Esophagus mucosa (tissue), 1 donor: ENCODE data around the gene PTPRT. TPM values are rescaled to one million over a fixed set of nuclear protein-coding genes. Genes with fewer than 3 reads are reported as not detected.

Experiments
- ATAC-seq: fragments of 200-7000 bp; cut with Tn5 transposase; one replicate; pipeline ENCODE4 v1.9.1; 2020
- total RNA-seq: library from RNA; stranded (reverse); gene quantifications from one replicate; pipeline ENCODE4 v1.2.4, GENCODE V29; 2023
- donor health status: DM: yes; HTN: yes; CAD: no.

The PTPRT gene
- total RNA-seq, 1 donor from 2014 or later: 0.08 TPM

DNA sequence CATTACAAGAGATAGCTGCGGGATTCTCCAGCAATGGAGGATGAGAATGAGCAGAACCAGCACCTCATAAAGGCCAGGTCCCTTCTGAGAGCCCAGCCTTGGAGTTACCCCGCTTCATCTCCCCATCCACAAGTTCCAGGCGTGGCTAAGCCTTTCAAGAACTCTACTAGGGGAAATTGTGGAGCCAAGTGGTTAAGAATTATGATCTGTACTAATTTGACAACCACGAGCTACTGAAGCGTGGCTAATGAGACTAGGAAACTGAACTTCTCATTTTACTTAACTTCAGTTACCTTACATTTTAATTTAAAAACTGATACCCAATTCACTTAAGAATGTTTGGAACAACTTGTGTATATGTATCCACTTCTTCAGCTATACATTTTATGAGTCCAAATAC is 401.0 kb downstream of the PTPRT start:
- no peak for ATAC-seq

DNA sequence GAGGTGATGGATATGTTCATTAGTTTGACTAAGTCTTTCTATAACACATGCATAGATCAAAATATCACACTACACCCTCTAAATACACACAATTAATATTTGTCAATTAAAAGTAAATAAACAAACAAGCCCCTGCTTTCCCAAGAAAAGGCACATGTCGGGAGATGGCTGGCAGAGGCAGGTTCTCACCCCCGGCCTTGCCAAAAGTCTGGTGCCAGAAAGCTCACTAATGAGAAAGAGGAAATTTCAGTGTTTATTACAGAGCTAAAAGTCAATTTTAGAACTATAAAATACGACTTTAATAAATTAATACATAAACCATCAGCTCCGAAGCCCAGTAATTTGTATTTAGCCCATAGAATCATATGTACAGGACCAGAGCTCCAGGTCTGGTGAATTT is 404.7 kb downstream of the PTPRT start:
- no peak for ATAC-seq

DNA sequence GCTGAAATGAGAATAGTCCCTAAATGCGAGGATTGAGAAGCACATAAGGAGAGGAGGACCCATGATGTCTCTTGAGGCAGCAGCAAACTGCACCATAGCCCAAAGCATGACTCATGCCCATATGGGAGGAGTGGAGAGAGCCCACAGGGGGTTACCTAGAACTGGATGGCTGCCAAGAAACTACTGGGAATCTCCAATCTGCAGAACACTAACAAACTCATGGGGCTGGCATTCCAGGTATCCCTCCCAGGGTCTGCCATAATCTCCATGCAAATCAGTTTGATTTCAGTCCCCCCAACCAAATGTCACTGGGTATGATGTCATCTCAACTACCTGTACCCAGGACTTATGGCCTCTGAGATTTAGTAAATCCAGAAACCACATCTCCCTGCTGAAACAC is 410.5 kb downstream of the PTPRT start:
- ATAC-seq: no peak

DNA sequence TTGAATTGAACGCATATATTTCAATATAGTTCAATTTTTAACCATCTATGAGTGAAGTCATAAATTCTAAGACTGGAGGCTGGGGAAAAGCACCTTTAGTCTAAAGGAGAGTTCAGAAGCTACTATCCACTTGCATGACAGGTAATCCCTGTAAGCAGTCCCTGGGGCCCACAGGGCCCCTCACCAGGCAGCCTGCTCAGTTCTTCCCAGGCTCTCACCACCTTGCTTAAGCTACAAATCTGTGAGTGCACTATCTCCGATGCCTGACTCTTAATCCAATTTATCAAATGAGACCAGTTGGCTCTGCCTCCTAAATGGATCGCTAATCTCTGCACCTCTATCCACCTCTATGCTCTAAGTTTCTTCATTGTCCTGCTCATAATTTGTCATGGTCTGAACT is 413.8 kb downstream of the PTPRT start:
- ATAC-seq: no peak

DNA sequence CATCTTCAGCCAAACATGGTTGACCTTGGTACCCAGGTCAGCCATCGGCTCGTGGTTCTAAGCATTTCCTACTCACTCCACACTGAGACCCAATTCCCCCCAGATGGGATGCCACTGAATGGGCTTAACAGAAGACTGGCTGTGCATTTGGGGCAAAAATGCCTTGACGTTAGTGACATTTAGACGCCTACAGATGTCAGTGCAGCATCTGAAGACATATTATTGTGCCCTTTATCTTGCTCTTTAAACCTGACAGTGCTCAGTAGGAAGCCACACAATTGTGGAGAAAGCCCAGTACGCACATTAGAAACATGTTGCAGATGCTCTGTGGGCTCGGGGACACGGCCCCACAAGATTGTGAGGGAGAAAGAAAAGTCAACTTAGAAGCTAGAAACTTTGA is 414.7 kb downstream of the PTPRT start:
- no peak for ATAC-seq

DNA sequence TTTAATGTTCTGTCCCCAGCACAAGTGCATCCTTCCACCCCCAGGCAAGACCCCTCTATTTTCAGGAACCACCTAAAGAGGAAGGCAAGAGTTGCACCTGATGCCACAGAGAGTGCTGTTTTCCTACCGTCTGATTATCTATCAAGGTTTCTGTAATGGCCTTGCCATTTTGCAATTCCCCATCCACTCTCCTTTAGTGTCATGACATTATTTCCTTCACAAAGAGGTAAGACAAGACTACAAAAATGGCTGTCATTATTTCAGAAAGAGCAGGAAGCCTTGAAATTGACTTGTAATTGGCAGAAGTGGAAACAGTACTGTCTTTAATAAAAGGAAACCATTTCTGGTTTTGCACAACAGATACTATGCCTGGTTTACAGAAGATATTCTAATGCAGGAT is 426.7 kb downstream of the PTPRT start:
- ATAC-seq: no peak

DNA sequence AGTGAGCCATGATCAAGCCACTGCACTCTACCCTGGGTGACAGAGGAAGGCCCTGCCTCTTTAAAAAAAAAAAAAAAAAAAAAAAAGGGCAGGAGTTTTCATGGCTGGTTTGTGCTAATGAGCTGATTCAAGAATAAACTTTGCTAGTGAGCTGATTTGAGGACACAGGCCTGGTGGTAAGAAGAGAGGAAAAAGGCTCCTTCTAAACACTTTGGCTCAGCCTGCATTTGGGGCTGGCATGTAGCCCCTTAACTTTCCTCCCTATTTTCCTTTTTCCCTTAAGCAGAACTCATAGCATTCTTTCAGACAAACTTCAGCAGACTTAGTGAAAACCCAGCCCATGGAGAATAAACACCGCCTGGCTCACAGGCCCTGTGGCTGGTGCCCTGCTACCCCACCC is 432.7 kb downstream of the PTPRT start:
- ATAC-seq: no peak

DNA sequence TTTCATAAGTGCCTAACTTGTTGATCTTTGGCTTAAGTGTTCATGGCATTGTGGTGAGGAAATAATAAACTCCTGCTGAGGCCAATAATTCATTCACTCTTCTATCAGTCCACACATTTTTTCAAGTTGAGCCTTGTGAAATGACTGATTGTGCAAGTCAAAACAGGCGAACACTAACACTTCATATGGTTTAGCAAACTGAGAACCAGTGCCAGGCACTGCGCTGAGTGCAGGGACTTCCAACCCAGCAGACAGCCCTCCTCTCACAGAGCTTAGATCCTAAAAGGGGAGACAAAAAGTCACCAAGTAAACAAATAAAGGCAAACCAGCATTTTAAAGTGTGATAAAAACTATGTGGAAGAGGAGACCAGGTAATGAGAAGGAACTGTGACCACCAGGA is 435.0 kb downstream of the PTPRT start:
- ATAC-seq: no peak

DNA sequence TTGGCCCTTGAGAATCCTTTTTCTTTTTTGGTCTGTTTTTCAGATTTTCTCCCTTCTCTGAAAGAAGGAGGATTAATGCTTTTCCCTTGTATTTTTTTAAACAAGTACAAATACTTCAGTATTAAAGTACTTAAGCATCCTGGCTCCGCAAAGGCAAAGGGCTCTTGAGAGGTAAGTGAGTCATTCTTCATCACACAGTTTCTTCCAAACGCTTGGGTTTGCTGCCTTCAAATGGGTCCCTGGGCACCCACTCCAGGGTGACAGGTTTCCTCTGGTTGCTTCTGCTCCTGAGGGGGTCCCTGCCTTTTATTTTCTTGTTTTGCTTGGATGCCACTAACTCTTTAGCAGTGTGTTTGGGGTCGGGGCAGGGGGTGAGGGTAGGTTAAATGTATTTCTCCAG is 437.1 kb downstream of the PTPRT start:
- ATAC-seq: no peak

DNA sequence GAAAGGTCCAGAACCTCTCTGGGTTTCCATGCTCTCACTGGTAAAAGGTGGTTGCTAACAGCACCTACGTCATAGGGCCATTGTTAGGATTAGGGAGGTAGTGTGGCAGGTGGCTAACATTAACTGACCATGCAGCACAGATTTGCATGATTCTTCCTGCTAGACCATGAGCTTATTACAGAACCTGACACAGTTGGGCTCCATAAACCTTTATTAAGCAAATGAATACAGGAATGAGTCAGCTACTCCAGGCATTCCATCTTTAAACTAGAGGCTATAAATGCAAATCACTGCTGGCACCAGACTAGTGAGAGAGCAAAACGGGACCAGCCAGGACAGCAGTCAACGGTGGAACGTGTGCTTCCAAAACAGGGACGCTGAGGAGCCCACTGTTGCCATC is 440.1 kb downstream of the PTPRT start:
- no peak for ATAC-seq

DNA sequence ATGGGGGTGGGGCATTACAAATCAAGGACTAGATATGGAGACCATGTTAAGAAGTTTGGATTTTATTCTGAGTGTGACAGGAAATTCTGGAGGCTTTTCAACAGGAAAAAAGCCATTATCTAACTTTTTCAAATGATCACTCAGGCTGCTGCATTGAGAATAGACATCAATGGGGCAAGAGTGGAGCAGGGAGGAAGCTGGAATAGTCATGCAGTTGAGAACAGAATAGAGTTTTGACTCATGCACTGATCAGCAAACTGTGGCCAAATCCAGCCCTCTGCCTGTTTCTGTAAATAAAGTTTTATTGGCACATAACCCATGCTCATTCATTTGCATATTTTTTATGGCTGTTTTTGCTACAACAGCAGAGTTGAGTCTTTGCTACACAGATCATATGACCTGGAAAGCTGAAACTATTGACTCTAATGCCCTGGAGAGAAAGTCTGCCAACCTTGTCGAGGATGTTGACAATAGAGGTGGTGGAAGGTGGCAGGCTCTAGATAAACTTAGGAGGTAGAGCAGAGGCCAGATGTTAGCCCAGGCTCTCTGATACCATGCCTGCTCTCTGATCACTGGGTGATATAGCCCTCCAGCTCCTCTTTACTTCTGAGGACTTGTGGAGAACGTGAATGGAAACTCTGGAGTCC is 441.8 kb downstream of the PTPRT start:
- no peak for ATAC-seq

DNA sequence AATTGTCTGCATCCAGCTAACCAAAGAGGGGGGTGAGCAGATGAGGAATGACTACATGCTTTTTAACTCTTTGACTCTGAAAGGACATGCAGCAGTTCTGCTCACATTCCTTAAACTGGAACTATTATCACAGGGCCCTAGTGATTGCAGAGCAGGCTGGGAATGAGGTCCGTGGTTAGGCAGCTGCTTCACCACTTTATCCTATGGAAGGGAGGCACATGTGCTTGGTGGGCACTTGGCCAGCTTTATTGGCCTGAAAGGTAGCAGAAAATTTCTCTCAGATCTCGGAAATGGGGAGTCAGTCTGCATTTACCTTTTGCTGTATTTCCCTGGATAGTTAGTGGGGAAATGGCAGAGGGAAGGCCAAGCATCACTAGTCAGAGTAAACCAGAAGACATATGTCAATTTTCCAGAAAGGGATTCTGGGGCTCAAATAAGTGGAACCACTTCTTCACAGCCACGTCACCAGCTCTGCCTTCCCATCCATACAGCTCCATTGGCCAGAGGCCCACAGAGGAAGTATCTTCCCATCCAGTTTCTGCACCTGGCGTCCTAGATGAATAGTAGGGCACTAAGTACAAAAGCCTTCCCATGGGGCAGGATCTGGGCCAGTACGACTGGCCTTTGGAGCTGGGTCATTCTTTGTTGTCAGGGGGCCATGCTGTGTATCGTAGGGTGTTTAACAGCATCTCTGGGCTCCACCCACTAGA is 444.8 kb downstream of the PTPRT start:
- no peak for ATAC-seq

DNA sequence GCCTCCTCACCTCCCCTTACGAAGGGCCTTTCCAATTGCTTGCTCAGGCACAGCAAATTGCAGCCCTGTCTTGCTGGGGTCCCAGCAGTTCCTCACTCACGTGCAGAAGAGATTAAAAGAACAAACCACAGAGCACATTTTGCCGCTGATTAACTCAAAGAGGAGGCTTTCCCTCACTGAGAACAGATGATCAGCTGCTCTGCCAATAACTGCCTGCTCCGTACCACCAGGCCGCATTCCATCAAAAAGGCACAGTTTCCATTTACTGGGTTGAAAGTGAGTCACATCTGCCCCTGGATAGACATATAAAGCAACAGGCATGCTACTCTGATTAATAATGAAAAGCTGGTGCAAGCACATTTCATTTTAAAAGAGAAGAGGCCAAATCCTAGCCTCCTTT is 446.8 kb downstream of the PTPRT start:
- ATAC-seq: no peak

DNA sequence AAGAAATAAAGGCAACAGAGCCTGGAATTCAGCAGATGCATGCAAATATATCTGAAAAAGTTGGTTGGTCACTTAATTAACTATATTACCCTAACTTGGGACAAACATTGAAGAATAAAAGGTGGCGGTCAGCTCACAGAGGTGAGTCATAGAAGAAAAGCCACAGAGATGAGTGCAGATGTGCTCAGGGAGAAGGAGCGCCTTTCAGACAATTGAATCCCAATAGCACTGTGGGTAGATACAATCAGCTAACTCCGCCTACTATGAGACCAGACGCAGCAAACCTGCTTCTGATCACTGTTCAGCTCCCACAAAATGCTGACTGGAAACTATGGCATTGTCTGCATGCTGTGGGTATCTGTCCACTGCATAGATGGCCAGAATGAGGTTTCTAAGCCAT is 447.8 kb downstream of the PTPRT start:
- no peak for ATAC-seq

DNA sequence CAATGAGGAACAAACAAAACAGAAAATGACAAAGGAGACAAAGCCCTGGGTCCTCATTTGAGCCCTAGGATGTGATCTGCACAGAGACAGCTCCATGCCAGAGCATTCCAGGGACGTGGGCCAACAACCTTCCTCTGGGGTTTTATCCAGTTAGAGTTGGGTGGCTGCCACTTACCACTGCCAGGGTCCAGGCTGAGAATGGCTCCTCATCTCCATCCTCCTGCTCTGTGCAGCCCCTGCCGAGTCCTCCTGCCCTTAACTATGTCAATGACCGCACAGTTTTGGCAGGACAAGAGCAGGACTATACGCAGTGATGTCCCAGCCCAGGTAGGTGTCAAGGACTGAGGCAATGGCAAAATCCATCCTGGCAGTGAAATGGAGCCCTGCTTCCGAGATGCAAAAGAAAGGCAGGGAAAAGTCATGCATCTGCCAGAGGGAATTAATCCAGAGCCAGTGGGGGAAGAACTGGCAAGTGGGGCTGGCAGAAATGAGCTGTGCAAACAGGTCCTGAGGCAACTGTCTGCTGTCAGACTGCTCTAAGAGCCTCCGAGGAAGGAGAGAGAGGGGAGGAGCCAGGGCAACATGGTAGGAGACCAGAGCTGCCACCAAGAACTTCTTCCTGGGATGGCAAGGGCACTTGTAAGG is 449.4 kb downstream of the PTPRT start:
- ATAC-seq: no peak

DNA sequence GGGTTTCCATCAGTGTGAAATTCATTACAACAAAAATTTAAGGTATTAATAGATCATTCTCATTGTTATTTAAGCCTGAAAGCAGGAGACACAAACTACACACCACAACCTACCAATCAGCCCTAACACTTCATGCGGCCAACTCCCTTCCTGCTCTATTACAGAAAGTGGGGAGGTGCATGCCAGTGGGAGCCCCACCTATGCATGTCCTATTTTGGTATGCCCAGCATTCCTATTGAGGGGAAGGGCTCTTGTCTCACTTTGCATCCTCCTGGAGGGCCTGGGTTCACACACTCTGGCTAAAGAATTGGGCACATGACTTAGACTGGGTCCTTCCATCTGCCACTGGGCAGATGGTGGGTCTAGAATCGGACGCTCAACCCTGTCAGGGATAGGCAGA is 450.0 kb downstream of the PTPRT start:
- no peak for ATAC-seq

DNA sequence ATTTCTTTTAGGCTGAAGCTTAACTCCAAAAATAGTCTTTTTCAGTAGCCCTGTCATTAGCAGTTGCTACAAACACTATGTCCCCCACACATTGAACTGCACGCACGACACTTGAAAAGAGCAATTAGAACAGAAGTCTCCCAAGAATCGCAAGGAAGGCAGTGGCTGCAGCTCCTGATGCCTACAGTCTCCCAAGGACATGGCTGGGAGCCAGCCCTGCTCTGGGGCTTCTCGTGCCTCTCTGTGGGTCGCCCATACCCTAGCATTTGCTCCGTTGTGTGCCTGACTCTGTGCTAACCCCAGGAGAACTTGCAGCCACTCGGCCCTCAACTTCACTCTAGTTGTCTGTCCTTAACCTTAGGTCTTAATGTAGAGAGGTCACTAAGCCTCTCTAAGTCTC is 454.2 kb downstream of the PTPRT start:
- ATAC-seq: no peak

DNA sequence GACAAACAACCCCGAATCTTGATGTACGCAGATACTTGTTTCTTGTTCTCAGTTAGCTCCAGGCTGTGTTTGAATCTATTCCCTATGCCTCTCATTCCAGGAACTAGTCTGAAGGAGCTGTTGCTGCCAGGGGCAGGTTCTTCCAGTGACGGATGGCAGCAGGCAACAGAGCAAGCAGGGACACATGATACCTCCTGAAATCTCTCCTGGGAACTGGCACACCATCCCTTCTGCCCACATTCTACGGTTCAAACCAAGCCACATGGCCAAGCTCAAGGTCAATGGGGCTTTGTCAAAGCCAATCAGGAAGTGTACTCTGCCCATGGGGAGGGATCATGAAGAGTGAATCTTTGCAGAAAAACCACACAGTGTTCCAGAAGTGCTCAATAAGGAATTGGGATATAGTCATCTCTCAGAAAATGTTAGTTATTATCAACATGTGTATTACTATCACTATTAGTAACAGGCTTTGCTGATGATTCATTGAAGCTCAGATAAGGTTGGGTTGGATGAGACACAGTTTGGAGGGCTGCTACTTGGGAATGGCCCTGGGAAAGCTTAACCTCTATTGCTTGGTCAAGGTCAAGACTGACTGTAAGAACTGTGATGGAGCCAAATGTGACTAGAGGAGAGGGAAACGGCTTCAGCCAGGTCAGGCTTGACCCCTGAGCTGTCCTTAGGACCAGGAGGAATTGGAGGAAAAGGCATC is 454.9 kb downstream of the PTPRT start:
- ATAC-seq: no peak

DNA sequence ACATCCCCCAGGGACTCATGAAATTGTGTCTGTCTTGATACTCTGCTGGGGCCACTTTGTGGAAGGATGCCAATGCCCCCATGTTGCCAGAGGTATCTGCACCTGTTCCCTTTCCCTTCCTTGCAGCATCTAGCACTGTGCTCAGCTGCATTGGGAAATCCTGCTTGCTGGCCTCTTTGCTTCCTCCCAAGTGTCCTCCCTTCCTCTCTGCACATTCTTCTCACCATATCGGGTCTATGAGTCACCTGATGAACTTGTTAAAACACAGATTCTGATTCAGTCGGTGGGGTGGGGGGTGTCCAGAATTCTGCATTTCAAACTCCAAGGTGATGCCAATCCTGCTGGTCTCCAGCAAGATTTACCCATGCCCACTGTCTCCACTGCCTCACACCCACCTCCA is 467.8 kb downstream of the PTPRT start:
- no peak for ATAC-seq

DNA sequence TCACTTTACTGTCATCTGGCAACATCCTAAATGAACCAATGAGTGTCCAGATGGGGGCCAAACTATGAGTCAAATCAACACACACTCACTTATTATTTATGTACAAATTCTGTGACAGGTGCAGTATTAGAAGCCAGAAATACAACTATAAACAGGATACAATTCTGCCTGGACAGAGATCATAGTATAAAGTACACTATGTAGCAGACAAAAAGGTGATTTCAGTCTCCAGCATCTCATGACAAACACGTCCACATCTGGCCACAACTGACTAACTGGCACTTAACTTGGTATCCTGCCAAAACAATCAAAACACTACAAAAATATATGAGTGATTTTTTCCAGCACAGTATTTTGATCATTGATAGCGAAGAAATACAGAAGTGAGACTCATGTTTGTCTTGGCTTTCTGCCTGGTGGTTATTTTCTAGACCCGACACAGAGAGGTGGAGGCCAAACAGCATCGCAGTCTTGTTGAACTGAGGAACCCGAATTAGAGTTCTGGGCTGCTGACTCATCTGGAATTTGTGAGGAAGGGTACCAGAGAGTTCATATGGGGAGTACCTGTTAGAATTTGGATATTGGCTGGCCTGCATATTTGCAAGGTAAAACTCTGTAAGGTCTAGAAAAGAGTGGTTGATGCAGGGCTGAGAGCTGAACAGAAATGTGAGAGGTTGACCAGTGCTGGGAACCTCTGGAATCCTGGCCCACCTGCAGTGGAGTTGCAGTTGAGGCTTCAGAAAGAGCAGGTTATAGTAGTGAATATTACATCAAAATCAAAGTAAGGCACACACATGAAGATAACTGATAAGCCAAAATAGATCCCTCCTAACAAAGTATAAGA is 475.2 kb downstream of the PTPRT start:
- no peak for ATAC-seq

DNA sequence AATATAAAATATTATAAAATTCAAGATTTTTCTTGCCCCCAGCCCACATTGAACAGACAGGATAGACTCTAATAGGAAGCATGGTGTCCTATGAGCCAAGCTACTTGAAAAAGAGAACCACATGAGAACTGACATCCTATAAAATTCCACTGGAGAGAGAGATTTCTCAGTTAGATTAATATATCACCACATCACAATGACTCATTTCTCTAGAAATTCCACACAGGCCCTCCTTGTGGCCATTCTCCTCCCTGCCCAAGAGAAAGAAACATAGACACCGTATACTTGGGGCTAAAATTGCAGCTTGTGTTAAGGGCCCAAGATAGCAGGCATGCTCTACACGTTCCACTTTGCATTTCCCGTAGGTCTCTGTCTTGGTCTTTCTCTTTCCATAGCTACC is 481.4 kb downstream of the PTPRT start:
- no peak for ATAC-seq

DNA sequence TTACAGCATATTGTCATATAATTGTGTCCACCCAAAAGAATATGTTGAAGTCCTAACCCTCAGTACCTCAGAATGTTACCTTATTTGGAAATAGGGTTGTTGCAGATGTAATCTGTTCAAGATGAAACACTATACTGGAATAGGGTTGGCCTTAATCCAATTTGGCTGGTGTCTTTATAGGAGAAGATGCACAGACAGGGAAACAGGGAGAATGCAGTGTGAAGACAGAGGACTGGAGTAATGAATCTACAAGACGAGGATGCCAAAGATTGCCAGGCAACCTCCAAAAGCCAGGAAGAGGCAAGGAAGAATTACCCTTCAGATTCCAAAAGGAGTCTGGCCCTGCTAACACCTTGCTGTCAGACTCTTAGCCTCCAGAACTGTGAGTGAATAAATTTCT is 482.9 kb downstream of the PTPRT start:
- ATAC-seq: no peak

DNA sequence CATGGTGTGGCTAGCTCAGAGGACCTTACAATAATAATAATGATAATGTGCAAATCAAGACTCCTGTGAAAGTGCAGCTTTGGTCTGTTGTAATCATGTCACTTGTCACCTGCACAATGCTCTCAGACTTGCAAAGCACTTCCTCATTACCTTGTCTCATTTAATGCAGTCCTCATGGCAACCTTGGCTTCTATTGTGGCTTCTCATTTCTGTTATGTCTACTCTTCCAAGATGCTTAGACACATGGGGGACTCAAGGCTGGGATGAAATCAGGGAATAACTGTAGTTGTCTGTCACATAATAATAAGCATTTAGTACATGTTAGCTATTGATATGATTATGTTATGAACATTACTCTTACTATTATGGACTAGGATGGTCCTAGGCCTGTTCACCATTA is 484.2 kb downstream of the PTPRT start:
- no peak for ATAC-seq
